ENCODE results near the gene TBC1D23.
"Not testable (repeated sequence)": the region's sequence is repeated elsewhere in the genome, so short reads cannot be mapped to it uniquely, and the experiment has no call there.

Gene TBC1D23

DNA sequence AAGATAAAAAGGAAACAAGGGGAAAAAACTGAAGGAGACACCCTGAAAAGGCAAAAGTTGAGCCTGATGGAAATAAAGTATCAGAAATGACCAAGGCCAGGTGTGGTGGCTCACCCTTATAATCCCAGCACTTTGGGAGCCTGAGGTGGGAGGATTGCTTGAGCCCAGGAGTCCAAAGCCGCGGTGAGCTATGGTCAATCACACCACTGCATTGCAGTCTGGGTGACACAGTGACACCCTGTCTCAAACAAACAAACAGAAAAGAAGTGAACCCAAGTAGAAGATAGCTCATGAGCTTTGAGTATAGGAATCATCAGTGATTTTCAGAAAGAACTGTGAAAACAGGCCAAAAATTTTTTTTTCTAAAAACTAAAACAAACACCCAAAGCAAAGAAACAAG lies 26.4 kb upstream of the TBC1D23 start:
- DNase-seq (ENCODE audit: low spot score) = no peak
- in situ Hi-C loops (cut with MboI; ENCODE audit: low pct_unique_long_range_greater_than_20kb, low sequenced_read_pairs, unreplicated experiment) = no loop called here
- TF ChIP-seq, protein P1, sequence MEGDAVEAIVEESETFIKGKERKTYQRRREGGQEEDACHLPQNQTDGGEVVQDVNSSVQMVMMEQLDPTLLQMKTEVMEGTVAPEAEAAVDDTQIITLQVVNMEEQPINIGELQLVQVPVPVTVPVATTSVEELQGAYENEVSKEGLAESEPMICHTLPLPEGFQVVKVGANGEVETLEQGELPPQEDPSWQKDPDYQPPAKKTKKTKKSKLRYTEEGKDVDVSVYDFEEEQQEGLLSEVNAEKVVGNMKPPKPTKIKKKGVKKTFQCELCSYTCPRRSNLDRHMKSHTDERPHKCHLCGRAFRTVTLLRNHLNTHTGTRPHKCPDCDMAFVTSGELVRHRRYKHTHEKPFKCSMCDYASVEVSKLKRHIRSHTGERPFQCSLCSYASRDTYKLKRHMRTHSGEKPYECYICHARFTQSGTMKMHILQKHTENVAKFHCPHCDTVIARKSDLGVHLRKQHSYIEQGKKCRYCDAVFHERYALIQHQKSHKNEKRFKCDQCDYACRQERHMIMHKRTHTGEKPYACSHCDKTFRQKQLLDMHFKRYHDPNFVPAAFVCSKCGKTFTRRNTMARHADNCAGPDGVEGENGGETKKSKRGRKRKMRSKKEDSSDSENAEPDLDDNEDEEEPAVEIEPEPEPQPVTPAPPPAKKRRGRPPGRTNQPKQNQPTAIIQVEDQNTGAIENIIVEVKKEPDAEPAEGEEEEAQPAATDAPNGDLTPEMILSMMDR (IDR thresholded peaks at IDR 0.05; ENCODE audit: extremely low read depth, insufficient read depth, missing control alignments) = no peak

DNA sequence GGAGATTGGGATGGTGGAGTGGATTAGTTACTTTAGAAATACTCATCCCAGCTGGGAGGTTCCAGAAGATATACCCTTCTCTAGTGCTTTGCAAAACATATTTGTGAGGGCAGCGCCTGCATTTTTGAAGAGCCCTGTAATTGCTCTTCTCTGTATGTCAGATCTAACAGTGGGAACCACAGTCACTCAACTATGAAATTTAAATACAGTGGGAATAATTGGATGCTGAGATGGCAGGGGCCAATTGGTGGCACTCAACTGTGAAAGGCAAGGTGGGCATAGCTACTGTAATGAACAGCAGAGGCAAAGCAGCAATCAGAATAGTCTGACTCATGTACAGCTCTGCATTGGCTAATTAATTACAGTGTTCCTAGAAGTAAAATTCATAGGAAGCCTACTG lies 22.2 kb upstream of the TBC1D23 start:
- DNase-seq (ENCODE audit: low spot score) = no peak
- in situ Hi-C loops (cut with MboI; ENCODE audit: low pct_unique_long_range_greater_than_20kb, low sequenced_read_pairs, unreplicated experiment) = no loop called here
- TF ChIP-seq, protein P1 (IDR thresholded peaks at IDR 0.05; ENCODE audit: extremely low read depth, insufficient read depth, missing control alignments) = no peak

DNA sequence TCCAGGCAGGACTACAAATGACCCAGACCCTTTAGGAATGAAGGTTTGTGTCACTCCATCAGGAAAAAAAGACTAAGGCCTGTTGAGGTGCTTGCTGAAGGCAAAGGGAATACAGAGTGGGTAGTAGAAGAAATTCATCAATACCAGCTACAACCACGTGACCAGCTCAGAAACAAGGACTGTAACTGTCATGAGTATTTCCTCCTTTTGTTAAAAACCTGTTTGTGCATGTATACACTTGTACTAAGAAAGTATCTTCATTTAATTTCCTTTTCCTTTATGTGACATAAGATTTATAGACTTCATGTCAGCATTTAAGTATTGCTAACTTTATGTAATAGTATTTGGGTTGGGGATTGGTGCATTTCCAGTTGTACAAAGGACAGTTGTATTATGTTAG lies 18.3 kb upstream of the TBC1D23 start:
- in situ Hi-C loops (cut with MboI; ENCODE audit: low pct_unique_long_range_greater_than_20kb, low sequenced_read_pairs, unreplicated experiment); DNase-seq (ENCODE audit: low spot score): not testable (repeated sequence)

DNA sequence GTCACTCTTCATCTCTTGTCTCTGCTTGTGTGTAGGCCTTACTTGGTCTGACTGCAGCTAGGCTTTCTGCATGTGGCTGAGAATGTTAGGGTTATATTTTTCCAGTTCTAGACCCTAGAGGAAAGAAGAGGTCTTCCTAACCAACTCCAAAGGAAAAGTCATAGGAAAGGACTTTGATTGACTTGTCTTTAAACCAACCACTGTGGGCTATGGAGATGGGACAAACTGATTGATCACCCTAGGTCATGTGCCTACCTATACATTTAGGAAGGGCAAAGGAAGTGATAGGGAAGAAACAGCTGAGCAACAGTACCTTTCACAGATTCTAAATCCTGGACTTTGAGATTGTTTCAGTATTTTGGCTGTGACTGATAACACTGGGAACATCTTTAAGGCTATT lies 16.5 kb upstream of the TBC1D23 start:
- in situ Hi-C loops (cut with MboI; ENCODE audit: low pct_unique_long_range_greater_than_20kb, low sequenced_read_pairs, unreplicated experiment) = no loop called here
- TF ChIP-seq, protein P1 (IDR thresholded peaks at IDR 0.05; ENCODE audit: extremely low read depth, insufficient read depth, missing control alignments) = no peak
- no peak for DNase-seq (ENCODE audit: low spot score)

DNA sequence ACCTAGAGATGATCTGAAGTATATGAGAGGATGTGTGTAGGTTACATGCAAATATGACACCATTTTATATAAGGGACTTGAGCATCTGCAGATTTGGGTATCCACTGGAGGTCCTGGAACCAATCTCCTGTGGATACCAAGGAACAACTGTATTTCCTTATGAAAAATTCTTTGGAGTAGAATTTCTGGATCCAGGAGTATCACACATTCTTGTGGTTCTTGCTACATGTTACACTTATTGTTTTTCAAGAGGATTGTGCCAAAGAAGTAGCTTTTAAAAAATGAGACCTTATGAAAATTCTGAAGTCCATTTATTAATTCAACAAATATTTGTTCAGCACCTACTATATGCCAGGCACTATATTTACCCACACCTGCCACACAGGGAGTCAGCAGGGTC lies 15.7 kb upstream of the TBC1D23 start:
- TF ChIP-seq, protein P1 (IDR thresholded peaks at IDR 0.05; ENCODE audit: extremely low read depth, insufficient read depth, missing control alignments) = no peak
- no peak for DNase-seq (ENCODE audit: low spot score)
- in situ Hi-C loops (cut with MboI; ENCODE audit: low pct_unique_long_range_greater_than_20kb, low sequenced_read_pairs, unreplicated experiment) = no loop called here

DNA sequence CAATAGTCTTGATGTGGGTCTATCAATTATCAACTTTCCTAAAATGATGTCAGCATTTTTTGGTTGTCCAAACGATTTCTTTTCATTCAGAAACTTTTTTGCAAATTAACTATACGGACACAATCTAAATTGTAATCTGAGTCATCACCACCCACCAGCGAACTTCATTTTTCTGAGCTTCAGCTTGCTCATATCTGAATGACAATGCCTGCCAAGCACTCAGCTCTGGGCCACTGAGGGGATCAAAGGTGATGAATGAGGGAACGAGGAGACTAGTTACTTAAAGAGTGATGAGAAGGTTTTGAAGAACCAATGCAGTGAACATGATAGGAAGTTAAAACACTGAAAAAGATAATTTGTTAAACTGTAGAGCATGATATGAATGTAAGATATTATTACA lies 14.9 kb upstream of the TBC1D23 start:
- TF ChIP-seq, protein P1 (IDR thresholded peaks at IDR 0.05; ENCODE audit: extremely low read depth, insufficient read depth, missing control alignments) = no peak
- DNase-seq (ENCODE audit: low spot score) = no peak
- in situ Hi-C loops (cut with MboI; ENCODE audit: low pct_unique_long_range_greater_than_20kb, low sequenced_read_pairs, unreplicated experiment) = no loop called here

DNA sequence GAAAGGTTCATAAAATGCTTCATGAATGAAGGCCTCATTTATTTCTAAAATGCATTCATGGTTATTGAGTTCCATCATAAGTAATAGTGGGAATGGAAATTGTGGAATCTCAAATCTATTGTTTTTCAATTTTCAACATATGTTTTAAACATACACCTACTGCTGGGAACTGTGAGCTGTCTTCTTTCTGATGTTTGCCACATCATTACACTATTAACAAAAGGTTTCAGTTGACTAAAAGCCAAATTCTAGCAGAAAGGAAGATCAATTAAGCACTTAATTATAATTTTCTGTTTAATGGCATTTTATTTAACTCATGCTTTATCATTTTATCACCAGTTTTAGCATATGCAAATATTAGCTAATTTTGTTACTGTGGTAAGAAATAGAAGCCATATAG lies 13.8 kb upstream of the TBC1D23 start:
- in situ Hi-C loops (cut with MboI; ENCODE audit: low pct_unique_long_range_greater_than_20kb, low sequenced_read_pairs, unreplicated experiment) = no loop called here
- no peak for DNase-seq (ENCODE audit: low spot score)
- TF ChIP-seq, protein P1 (IDR thresholded peaks at IDR 0.05; ENCODE audit: extremely low read depth, insufficient read depth, missing control alignments) = no peak
